Ramos (cell line): Measurements from ENCODE around the gene LIPI.
"Not testable (repeated sequence)": the region's sequence is repeated elsewhere in the genome, so short reads cannot be mapped to it uniquely, and the experiment has no call there.

ENCODE experiments used
- in situ Hi-C: fragments of 300-500 bp; cut with MboI; formaldehyde crosslinking; loops from one replicate; pipeline ENCODE4 v1.14.3; 2022; ENCODE audit warnings: low sequenced_read_pairs; ENCODE audit not compliant: unreplicated experiment

The LIPI gene

GRCh38 chr21:14210738-14211137, at the start of gene LIPI:
TSS of gene LIPI (minus strand) at chr21:14210955. CDS start at chr21:14210845, 110 bp downstream.
- in situ Hi-C loops, result no loop called here

GRCh38 chr21:14260174-14260764, 49.5 kb upstream of the LIPI start:
- in situ Hi-C loops, result loop anchor here (25.0 kb wide), 2 partner anchors 477 to 1227 kb away; no protein-coding TSS in a partner anchor

GRCh38 chr21:14259747-14260146, 49.0 kb upstream of the LIPI start:
- in situ Hi-C loops, result loop anchor here (25.0 kb wide), 2 partner anchors 478 to 1228 kb away; no protein-coding TSS in a partner anchor

GRCh38 chr21:14251336-14251735, 40.6 kb upstream of the LIPI start:
- in situ Hi-C loops, result loop anchor here (25.0 kb wide), 2 partner anchors 486 to 1236 kb away; no protein-coding TSS in a partner anchor

- in situ Hi-C loops, result loop anchor here (25.0 kb wide), 1 partner anchor 92 kb away; no protein-coding TSS in a partner anchor
Observed at GRCh38 chr21:14245711-14246110, 35.0 kb upstream of the LIPI start.

DNA sequence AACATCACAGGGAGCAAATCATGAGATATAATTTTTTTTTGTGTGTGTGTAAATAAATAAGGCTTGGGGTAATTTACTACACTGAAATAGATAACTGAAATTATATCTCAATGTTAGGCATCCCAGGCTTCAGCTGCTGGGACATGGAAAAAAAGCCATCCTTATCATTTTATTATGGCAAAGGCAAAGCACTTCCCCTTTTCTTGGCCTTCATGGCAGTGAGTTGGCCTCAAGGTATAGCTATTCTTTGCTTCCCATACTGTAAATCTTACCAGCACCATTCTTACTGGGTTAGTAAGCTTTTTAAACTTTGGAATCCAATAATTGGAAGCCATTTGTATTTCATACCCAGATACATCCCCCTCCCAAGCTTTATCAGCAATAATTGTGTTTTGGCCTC, 34.2 kb upstream of the LIPI start:
- in situ Hi-C loops, result loop anchor here (25.0 kb wide), 1 partner anchor 92 kb away; no protein-coding TSS in a partner anchor

GRCh38 chr21:14243874-14244273, 33.1 kb upstream of the LIPI start:
- in situ Hi-C loops, result loop anchor here (25.0 kb wide), 1 partner anchor 93 kb away; no protein-coding TSS in a partner anchor

DNA sequence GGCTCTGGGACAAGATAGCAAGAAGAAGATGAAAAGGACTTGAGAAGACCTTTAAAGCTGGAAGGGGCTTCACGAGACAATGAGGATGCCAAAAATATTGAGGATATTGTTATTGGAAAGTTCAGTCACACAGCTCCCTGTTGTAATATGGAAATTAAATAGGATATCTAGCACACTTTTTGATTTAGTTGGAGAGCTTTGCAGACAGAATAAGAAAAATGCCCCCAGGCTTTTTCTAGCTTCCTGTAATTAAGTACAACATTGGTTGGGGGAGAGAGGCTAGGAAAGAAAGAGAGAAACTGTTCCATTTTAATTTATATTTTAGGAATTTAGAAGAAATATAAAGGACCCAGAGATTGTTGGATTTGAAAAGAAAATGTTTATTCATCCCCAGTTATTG, 32.7 kb upstream of the LIPI start:
- in situ Hi-C loops, result loop anchor here (25.0 kb wide), 1 partner anchor 94 kb away; no protein-coding TSS in a partner anchor

GRCh38 chr21:14241297-14241696, 30.5 kb upstream of the LIPI start:
- in situ Hi-C loops, result loop anchor here (25.0 kb wide), 1 partner anchor 96 kb away; no protein-coding TSS in a partner anchor

DNA sequence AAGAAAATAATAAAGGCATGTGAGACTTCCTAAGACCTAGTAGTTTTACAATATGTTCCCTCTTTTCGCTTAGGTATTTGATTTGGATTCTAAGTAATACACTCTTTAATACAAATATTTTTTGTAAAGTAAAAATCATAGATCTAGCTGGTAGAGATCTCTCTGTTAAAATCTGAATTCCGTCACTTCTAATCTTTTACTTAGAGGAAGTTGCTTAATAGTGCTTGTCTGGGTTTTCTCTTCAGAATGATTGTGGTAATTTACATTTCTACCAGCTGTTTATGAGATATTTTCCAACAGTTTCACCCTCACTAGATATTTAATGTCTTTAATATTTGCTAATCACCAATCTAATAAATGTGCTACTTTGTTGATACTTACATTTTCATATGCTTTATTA, 28.5 kb upstream of the LIPI start:
- in situ Hi-C loops, result loop anchor here (25.0 kb wide), 1 partner anchor 98 kb away; no protein-coding TSS in a partner anchor

GRCh38 chr21:14236180-14236579, 25.4 kb upstream of the LIPI start:
- in situ Hi-C loops, result loop anchor here (25.0 kb wide), 1 partner anchor 101 kb away; no protein-coding TSS in a partner anchor

DNA sequence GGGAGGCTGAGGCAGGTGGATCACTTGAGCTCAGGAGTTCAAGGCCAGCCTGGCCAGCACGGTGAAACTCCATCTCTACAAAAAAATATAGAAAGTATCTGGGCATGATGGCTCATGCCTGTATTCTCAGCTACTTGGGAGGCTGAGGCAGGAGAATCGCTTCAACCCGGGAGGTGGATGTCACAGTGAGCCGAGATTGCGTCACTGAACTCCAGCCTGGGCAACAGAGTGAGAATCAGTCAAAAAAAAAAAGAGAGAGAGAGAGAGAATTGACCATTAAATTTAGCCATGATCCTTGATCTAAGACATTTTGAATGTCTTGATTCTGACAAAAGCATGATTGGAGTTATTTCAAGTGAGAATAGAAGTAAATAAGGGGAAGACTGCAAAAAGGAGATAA, 24.3 kb upstream of the LIPI start:
- in situ Hi-C loops, result loop anchor here (25.0 kb wide), 1 partner anchor 102 kb away; no protein-coding TSS in a partner anchor

- in situ Hi-C loops, result loop anchor here (25.0 kb wide), 1 partner anchor 108 kb away; no protein-coding TSS in a partner anchor
Observed at GRCh38 chr21:14229399-14229798, 18.6 kb upstream of the LIPI start.

GRCh38 chr21:14223365-14223764, 12.6 kb upstream of the LIPI start:
- in situ Hi-C loops, result no loop called here

DNA sequence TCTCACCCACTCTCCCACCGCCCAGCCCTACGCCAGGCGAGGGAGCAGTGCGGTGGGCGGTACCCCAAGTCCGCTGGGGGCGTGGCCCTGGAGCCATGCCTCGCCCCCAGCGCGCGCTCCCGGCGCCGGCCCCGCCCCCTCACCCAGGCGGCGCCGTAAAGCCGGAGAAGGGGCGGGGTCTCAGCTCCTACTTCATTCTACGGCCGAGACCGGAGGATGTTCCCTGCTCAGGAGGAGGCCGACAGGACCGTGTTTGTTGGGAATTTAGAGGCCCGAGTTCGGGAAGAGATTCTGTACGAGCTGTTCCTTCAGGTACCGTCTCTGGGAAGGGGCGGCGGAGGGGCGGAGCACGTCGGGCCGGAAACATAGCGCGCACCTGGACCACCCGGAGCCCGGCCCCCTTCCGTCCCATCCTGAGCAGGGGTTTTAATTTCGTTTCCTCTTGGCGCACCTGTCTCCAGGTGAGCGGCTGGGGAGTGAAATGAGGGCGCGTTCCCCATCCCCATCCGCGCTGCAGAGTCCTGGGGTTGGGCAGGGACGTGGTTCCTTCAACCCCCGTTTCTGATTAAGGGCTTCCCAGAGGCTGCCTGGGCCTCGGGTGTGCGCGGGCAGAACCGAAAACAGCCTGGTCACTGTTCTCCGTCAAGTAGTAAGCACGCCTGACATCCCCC, 5.4 kb upstream of the LIPI start, which contains the start of gene RBM11:
RBM11 (plus strand) TSS at position 187 of the 671 bp plus-strand sequence; CDS start at position 217, 30 bp downstream.
- in situ Hi-C loops, result no loop called here

GRCh38 chr21:14213164-14213563, 2.4 kb upstream of the LIPI start:
- in situ Hi-C loops, result no loop called here

- in situ Hi-C loops, result no loop called here
Observed at GRCh38 chr21:14206222-14206621, 4.5 kb downstream of the LIPI start.

DNA sequence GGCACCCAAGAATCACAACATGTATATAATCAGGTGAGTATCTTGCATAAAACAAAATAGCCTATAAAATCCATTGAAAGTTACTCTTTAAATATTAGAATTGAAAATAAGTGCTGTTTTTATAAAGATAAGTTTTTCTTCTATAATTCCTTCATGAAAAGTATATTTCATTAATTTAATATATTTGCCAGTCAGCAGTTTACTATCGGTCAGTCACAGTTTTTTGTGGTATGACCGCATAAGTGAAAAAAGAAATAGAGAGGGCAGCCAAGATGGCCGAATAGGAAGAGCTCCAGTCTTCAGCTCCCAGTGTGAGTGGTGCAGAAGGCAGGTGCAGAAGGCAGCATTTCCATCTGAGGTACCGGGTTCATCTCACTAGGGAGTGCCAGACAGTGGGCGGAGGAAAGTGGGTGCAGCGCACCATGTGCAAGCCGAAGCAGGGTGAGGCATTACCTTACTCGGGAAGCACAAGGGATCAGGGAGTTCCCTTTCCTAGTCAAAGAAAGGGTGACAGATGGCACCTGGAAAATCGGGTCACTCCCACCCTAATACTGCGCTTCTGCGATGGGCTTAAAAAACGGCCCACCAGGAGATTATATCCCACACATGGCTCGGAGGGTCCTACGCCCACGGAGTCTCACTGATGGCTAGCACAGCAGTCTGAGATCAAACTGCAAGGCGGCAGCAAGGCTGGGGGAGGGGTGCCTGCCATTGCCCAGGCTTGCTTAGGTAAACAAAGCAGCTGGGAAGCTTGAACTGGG, 44.1 kb downstream of the LIPI start:
- in situ Hi-C loops, result not testable (repeated sequence)

GRCh38 chr21:14143999-14144398, 66.8 kb downstream of the LIPI start:
- in situ Hi-C loops, result no loop called here

DNA sequence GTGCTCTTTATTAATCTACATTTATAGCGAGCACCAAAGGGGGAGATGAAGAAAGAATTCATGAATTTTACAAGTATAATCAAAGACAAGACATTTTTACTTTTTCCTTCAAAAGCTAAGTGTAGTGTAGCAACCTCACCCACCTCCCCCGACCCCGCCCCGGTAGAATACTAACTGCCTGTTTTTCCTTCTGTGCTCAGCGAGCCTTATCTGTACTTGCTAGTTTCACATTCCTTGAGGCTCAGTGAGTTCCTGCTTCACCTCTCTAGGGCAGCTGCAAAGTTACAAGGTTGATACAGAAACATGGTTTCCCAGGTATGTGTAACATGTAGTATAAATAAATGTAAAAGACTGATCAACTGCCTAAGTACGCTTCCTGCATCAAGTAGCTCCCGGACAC, 86.5 kb downstream of the LIPI start:
- in situ Hi-C loops, result no loop called here
